SK-N-SH (cell line): ENCODE results near the gene JAM2. TPM values are rescaled to one million over a fixed set of nuclear protein-coding genes. Genes with fewer than 3 reads are reported as not detected.

Source experiments
- CTCF ChIA-PET: fragments of 300-600, 350-600 bp; formaldehyde crosslinking; extraction: SDS; loops from one replicate; lab custom pipeline; 2021; lab: Yijun Ruan, JAX
- POLR2A ChIA-PET: fragments of 350-600 bp; sonication (Branson Sonifier 250); formaldehyde crosslinking; extraction: SDS; loops from one replicate; lab custom pipeline; 2020; ENCODE audit warnings: antibody characterized with exemption, inconsistent platforms; lab: Yijun Ruan, JAX
- DNase-seq: peaks from one replicate; pipeline ENCODE4 v3.0.0; 2012
- H2AFZ ChIP-seq: fragments of 200-600 bp; sonication (generic); 2 replicates; pipeline ENCODE4 v1.8.1; 2016; ENCODE audit warnings: antibody characterized with exemption, mild to moderate bottlenecking, low read depth
- H3F3A ChIP-seq: fragments of 200-600 bp; sonication (generic); replicated peaks from 2 replicates; pipeline ENCODE3; 2016; ENCODE audit warnings: antibody characterized with exemption, mild to moderate bottlenecking; ENCODE audit not compliant: insufficient read depth
- H3K27ac ChIP-seq, 2 experiments: fragments of 200-500 bp in 1 of 2; fragments of 200-600 bp in 1 of 2; sonication (Bioruptor generic) in 1 of 2; sonication (generic), shearing (Covaris generic) in 1 of 2; 2 replicates each; pipeline versions ENCODE4 v1.5.1 to v1.6.1; 2014 to 2016; ENCODE audit warnings: low read depth in 2 of 2, inconsistent platforms in 1 of 2, low read length in 1 of 2, mild to moderate bottlenecking in 1 of 2, mixed read lengths in 1 of 2
- H3K27me3 ChIP-seq: fragments of 200-600 bp; sonication (generic), shearing (Covaris generic); 2 replicates; pipeline ENCODE4 v1.6.1; 2016; ENCODE audit warnings: mixed run types; ENCODE audit not compliant: insufficient read depth
- H3K36me3 ChIP-seq, 2 experiments: fragments of 200-500 bp in 1 of 2; fragments of 200-600 bp in 1 of 2; sonication (Bioruptor generic) in 1 of 2; sonication (generic) in 1 of 2; replicated peaks in 1 of 2; 2 replicates each; pipeline versions ENCODE3 to v1.5.1; 2014 to 2016; ENCODE audit warnings: low read length in 1 of 2, mild to moderate bottlenecking in 1 of 2; ENCODE audit not compliant: insufficient read depth in 2 of 2, control insufficient read depth in 1 of 2
- H3K4me1 ChIP-seq, 2 experiments: fragments of 200-500 bp in 1 of 2; fragments of 200-600 bp in 1 of 2; sonication (Bioruptor generic) in 1 of 2; sonication (generic), shearing (Covaris generic) in 1 of 2; 2 replicates each; pipeline versions ENCODE4 v1.5.1 to v1.6.1; 2014 to 2016; ENCODE audit warnings: low read depth in 1 of 2, low read length in 1 of 2, mixed run types in 1 of 2; ENCODE audit not compliant: insufficient read depth in 2 of 2, control insufficient read depth in 1 of 2
- H3K4me2 ChIP-seq: fragments of 200-600 bp; sonication (generic), shearing (Covaris generic); 2 replicates; pipeline ENCODE4 v1.6.1; 2017; ENCODE audit warnings: mixed run types
- H3K4me3 ChIP-seq, 2 experiments: fragments of 200-500 bp in 1 of 2; fragments of 200-600 bp in 1 of 2; sonication (Bioruptor generic) in 1 of 2; sonication (generic), shearing (Covaris generic) in 1 of 2; 2 replicates each; pipeline versions ENCODE4 v1.5.1 to v1.8.1; 2014 to 2016; ENCODE audit warnings: low read depth in 2 of 2, inconsistent platforms in 1 of 2, low read length in 1 of 2, mild to moderate bottlenecking in 1 of 2, mixed read lengths in 1 of 2, moderate library complexity in 1 of 2
- H3K79me2 ChIP-seq: fragments of 200-600 bp; sonication (generic); 2 replicates; pipeline ENCODE4 v1.8.1; 2017; ENCODE audit warnings: mild to moderate bottlenecking; ENCODE audit not compliant: insufficient read depth
- H3K9ac ChIP-seq: fragments of 200-600 bp; sonication (generic); 2 replicates; pipeline ENCODE4 v1.6.1; 2017; ENCODE audit warnings: mixed run types
- H3K9me2 ChIP-seq: fragments of 200-600 bp; sonication (generic); 2 replicates; pipeline ENCODE4 v1.6.1; 2017; ENCODE audit warnings: mixed run types
- H3K9me3 ChIP-seq: fragments of 200-600 bp; sonication (generic); 2 replicates; pipeline ENCODE4 v1.6.1; 2017; ENCODE audit warnings: mixed run types, mild to moderate bottlenecking, moderate library complexity
- H4K20me1 ChIP-seq: fragments of 200-600 bp; sonication (generic); 2 replicates; pipeline ENCODE4 v1.6.1; 2017; ENCODE audit warnings: mild to moderate bottlenecking, mixed run types; ENCODE audit not compliant: insufficient read depth
- CHD2 ChIP-seq: fragments of 150-350 bp; IDR thresholded peaks from 2 replicates; pipeline ENCODE4 v1.6.1; 2018; ENCODE audit warnings: low read length; ENCODE audit not compliant: partially characterized antibody
- ELF1 ChIP-seq: IDR thresholded peaks from 2 replicates; pipeline ENCODE4 v1.4.0; 2012
- EP300 ChIP-seq, 2 experiments: IDR thresholded peaks; 2 replicates each; pipeline versions ENCODE4 v1.4.0 to v1.6.1; 2012; ENCODE audit warnings: borderline replicate concordance in 1 of 2, low read depth in 1 of 2, low read length in 1 of 2
- FOSL2 ChIP-seq: IDR thresholded peaks from 2 replicates; pipeline ENCODE4 v1.4.0; 2012; ENCODE audit warnings: low read depth, mild to moderate bottlenecking, moderate library complexity, borderline replicate concordance
- GATA2 ChIP-seq: sonication (generic); formaldehyde crosslinking; IDR thresholded peaks from 2 replicates; pipeline ENCODE4 v1.5.0; 2020; ENCODE audit warnings: mild to moderate bottlenecking, missing genetic modification reagents
- JUND ChIP-seq: IDR thresholded peaks from 2 replicates; pipeline ENCODE4 v1.4.0; 2012
- MAX ChIP-seq: IDR thresholded peaks from 2 replicates; pipeline ENCODE4 v1.4.0; 2012; ENCODE audit warnings: low read depth
- PBX3 ChIP-seq: IDR thresholded peaks from 2 replicates; pipeline ENCODE4; 2012
- POLR2AphosphoS5 ChIP-seq: IDR thresholded peaks from 2 replicates; pipeline ENCODE4 v1.6.1; 2012; ENCODE audit warnings: low read depth, low read length
- REST ChIP-seq: IDR thresholded peaks from 2 replicates; pipeline ENCODE4 v1.6.1; 2012; ENCODE audit warnings: mild to moderate bottlenecking, low read depth, low read length, moderate library complexity
- RXRA ChIP-seq: IDR thresholded peaks from 2 replicates; pipeline ENCODE4 v1.4.0; 2012; ENCODE audit warnings: low read depth, mild to moderate bottlenecking, borderline replicate concordance
- TEAD4 ChIP-seq: IDR thresholded peaks from 2 replicates; pipeline ENCODE4 v1.4.0; 2012; ENCODE audit warnings: mild to moderate bottlenecking, borderline replicate concordance; ENCODE audit not compliant: insufficient read depth
- WGBS: methylation state at CpG from one replicate; pipeline ENCODE4 v1.1.6; 2017; ENCODE audit warnings: low lambda C conversion rate; 5-methylcytosine and 5-hydroxymethylcytosine counted together
- polyA plus RNA-seq, 3 experiments: library from polyadenylated mRNA; depleted of rRNA; stranded (reverse); fragments of >200 nt; gene quantifications; 2 replicates each; pipeline ENCODE4 v1.2.3, GENCODE V29; 2012
- TF ChIP-seq, protein P1 (sequence below): fragments of 200-600 bp; sonication (generic); IDR thresholded peaks from 2 replicates; pipeline ENCODE4 v1.6.1; 2017; ENCODE audit warnings: antibody characterized with exemption, mild to moderate bottlenecking, moderate library complexity
- TF ChIP-seq, protein P2 (sequence below): fragments of 150-350 bp; IDR thresholded peaks from 2 replicates; pipeline ENCODE4 v1.6.1; 2016; ENCODE audit warnings: mild to moderate bottlenecking, low read depth, low read length

JAM2 gene
- polyA plus RNA-seq, 1 of the 3 experiments (the other 2 are of a cell fraction): 8.3 TPM

DNA sequence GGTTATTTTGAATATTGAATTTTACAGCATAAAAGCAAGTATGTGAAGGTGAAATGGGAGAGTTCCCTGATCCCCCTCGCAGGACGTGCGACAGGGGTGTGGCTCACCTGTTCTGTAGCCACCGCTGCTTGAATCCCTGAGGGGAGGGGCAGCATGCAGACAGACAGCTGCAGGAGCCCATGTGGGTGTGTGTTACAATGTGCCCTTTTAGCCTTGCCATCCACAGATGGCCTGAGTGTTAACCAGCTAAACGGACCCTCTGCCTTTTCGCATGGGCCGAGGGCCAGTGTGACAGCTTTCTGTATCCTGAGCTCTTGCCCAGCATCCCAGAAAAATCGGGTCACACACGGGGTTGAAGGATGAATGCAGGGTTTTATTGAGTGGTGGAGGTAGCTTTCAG lies 43.3 kb downstream of the JAM2 start:
- Histone ChIP-seq H3K4me1 (peaks cover 0 to 2% of the 10 kb centered on the region in 2 experiments; a peak in 1 of 4 replicates), H3K79me2 (no peaks in the 10 kb centered on the region), H3K4me3 (no peak overlapping the region), H4K20me1 (no peaks in the 10 kb centered on the region), H3K27me3 (no peaks in the 10 kb centered on the region), H3K9me2 (no peaks in the 10 kb centered on the region), H3K4me2 (no peak overlapping the region), H3K9ac (no peak overlapping the region), H3K36me3 (no peaks in the 10 kb centered on the region), H3K9me3 (no peaks in the 10 kb centered on the region), H3F3A (no peaks in the 10 kb centered on the region), H3K27ac (no peak overlapping the region), H2AFZ (no peak overlapping the region)
- DNase-seq: no peak
- TF ChIP-seq GATA2 (CRISPR knock-in tag) (no peak), REST (no peak), ELF1 (no peak), JUND (no peak), FOSL2 (no peak), EP300 (IDR thresholded peaks at IDR 0.05; ENCODE audit: borderline replicate concordance in 1 of 2, low read depth in 1 of 2, low read length in 1 of 2) (no peak), RXRA (no peak), MAX (no peak), TEAD4 (no peak), PBX3 (no peak), POLR2AphosphoS5 (no peak), CHD2 (no peak)
- TF ChIP-seq, protein P1, sequence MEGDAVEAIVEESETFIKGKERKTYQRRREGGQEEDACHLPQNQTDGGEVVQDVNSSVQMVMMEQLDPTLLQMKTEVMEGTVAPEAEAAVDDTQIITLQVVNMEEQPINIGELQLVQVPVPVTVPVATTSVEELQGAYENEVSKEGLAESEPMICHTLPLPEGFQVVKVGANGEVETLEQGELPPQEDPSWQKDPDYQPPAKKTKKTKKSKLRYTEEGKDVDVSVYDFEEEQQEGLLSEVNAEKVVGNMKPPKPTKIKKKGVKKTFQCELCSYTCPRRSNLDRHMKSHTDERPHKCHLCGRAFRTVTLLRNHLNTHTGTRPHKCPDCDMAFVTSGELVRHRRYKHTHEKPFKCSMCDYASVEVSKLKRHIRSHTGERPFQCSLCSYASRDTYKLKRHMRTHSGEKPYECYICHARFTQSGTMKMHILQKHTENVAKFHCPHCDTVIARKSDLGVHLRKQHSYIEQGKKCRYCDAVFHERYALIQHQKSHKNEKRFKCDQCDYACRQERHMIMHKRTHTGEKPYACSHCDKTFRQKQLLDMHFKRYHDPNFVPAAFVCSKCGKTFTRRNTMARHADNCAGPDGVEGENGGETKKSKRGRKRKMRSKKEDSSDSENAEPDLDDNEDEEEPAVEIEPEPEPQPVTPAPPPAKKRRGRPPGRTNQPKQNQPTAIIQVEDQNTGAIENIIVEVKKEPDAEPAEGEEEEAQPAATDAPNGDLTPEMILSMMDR: no peak
- TF ChIP-seq, protein P2, sequence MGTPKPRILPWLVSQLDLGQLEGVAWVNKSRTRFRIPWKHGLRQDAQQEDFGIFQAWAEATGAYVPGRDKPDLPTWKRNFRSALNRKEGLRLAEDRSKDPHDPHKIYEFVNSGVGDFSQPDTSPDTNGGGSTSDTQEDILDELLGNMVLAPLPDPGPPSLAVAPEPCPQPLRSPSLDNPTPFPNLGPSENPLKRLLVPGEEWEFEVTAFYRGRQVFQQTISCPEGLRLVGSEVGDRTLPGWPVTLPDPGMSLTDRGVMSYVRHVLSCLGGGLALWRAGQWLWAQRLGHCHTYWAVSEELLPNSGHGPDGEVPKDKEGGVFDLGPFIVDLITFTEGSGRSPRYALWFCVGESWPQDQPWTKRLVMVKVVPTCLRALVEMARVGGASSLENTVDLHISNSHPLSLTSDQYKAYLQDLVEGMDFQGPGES: no peak
- WGBS: 91% methylated on average over 9 of the region's 9 CpGs
- ChIA-PET POLR2A (no interaction called here), CTCF (interaction anchor here (1.4 kb wide), 1 partner anchor 26 kb away, joined by 3 read pairs; no protein-coding TSS in a partner anchor)
